Suprapubic skin (tissue), 4 donors: Measurements from ENCODE around the gene DDN. TPM values are rescaled to one million over a fixed set of nuclear protein-coding genes. Genes with fewer than 3 reads are reported as not detected.

ENCODE experiments used
- DNase-seq, 2 donors: peaks; one replicate each; pipeline ENCODE4 v3.0.0-alpha.2; 2019; ENCODE audit warnings: low spot score in 2 of 2
- H3K27ac ChIP-seq: fragments of 200-600 bp; sonication (generic); one replicate; pipeline ENCODE4 v1.5.1; 2019
- H3K27me3 ChIP-seq: fragments of 200-600 bp; sonication (generic); one replicate; pipeline ENCODE4 v1.5.1; 2019
- H3K36me3 ChIP-seq: fragments of 200-600 bp; sonication (generic); one replicate; pipeline ENCODE4 v1.5.1; 2019
- H3K4me1 ChIP-seq: fragments of 200-600 bp; sonication (generic); one replicate; pipeline ENCODE4 v1.5.1; 2019
- H3K4me3 ChIP-seq: fragments of 200-600 bp; sonication (generic); one replicate; pipeline ENCODE4 v1.5.1; 2019; ENCODE audit warnings: mild to moderate bottlenecking
- H3K9me3 ChIP-seq: fragments of 200-600 bp; sonication (generic); one replicate; pipeline ENCODE4 v1.5.1; 2019
- CTCF ChIP-seq, 2 donors: fragments of 200-600 bp in 1 of 2; fragments of 450-650 bp in 1 of 2; sonication (generic) in 1 of 2; IDR thresholded peaks; one replicate each; pipeline ENCODE4 v1.5.1; 2016 to 2019; ENCODE audit warnings: antibody characterized with exemption in 2 of 2, mild to moderate bottlenecking in 1 of 2, moderate library complexity in 1 of 2
- EP300 ChIP-seq: sonication (generic); formaldehyde crosslinking; IDR thresholded peaks from one replicate; pipeline ENCODE4 v1.6.1; 2017; ENCODE audit warnings: antibody characterized with exemption
- POLR2A ChIP-seq, 2 donors: fragments of 450-650 bp; IDR thresholded peaks; one replicate each; pipeline ENCODE4 v1.6.1; 2017; ENCODE audit warnings: antibody characterized with exemption in 2 of 2, mild to moderate bottlenecking in 2 of 2, moderate library complexity in 2 of 2
- POLR2AphosphoS5 ChIP-seq, 3 donors: sonication (generic); formaldehyde crosslinking; IDR thresholded peaks; one replicate each; pipeline ENCODE4 v1.6.1; 2017; ENCODE audit warnings: antibody characterized with exemption in 3 of 3
- WGBS: methylation state at CpG from one replicate; pipeline ENCODE4 v1.1.5; 2018; 5-methylcytosine and 5-hydroxymethylcytosine counted together
- total RNA-seq, 4 donors: library from RNA; depleted of rRNA; stranded (reverse); fragments of >200 nt; gene quantifications; one replicate each; pipeline ENCODE4 v1.1.0, GENCODE V29; 2016

DDN gene
- total RNA-seq, 4 donors from 2014 or later: 0.23 to 0.45 (median 0.24) TPM; not detected in 1

- Histone ChIP-seq H3K4me1 (no peaks in the 10 kb centered on the region), H3K4me3 (no peak overlapping the region), H3K27me3 (no peaks in the 10 kb centered on the region), H3K36me3 (peaks cover 98% of the 10 kb centered on the region), H3K9me3 (no peaks in the 10 kb centered on the region), H3K27ac (no peak overlapping the region)
- 85% methylated on average over 4 of the region's 4 CpGs for WGBS
- no peak for DNase-seq
- TF ChIP-seq CTCF (IDR thresholded peaks at IDR 0.05) (no peak), EP300 (no peak), POLR2AphosphoS5 (IDR thresholded peaks at IDR 0.05) (no peak), POLR2A (IDR thresholded peaks at IDR 0.05) (no peak)
Observed at GRCh38 chr12:49043241-49043640, 44.1 kb upstream of the DDN start.

DNA sequence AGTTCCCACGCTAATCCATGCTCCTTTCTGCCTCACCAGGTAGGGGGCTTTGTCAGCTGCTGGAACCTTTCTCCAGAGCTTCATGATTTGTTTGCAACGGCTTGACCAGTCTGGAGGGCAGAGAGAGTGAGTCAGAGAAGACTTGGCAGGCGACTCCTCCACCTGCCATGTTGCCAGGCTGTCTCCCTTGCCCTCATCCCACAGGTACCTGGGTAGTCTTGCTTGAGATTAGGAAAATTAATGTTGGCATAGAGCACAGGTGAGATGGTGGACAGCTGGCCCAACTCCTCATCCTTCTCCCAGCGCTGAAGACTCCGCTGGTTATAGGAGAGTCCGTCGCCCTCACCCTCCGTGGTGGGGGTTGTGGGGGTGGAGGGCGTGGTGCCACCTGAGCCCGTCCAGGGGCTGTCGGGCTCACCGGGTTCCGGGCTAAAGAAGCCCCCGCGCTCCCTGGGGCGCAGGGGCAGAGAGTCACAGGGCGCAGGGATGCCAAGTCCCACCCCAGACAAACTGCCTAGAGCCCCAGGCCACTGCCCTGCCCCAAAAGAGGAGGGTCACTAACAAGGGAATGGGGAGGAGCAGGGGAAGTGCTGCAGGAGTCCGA, 42.8 kb upstream of the DDN start:
- Histone ChIP-seq H3K4me3 (no peak overlapping the region), H3K27ac (no peak overlapping the region), H3K9me3 (no peaks in the 10 kb centered on the region), H3K27me3 (no peaks in the 10 kb centered on the region), H3K4me1 (no peaks in the 10 kb centered on the region), H3K36me3 (peaks cover 100% of the 10 kb centered on the region)
- TF ChIP-seq EP300 (no peak), POLR2A (IDR thresholded peaks at IDR 0.05) (no peak), CTCF (IDR thresholded peaks at IDR 0.05) (no peak), POLR2AphosphoS5 (IDR thresholded peaks at IDR 0.05) (no peak)
- 73% methylated on average over 10 of the region's 18 CpGs for WGBS
- no peak for DNase-seq

DNA sequence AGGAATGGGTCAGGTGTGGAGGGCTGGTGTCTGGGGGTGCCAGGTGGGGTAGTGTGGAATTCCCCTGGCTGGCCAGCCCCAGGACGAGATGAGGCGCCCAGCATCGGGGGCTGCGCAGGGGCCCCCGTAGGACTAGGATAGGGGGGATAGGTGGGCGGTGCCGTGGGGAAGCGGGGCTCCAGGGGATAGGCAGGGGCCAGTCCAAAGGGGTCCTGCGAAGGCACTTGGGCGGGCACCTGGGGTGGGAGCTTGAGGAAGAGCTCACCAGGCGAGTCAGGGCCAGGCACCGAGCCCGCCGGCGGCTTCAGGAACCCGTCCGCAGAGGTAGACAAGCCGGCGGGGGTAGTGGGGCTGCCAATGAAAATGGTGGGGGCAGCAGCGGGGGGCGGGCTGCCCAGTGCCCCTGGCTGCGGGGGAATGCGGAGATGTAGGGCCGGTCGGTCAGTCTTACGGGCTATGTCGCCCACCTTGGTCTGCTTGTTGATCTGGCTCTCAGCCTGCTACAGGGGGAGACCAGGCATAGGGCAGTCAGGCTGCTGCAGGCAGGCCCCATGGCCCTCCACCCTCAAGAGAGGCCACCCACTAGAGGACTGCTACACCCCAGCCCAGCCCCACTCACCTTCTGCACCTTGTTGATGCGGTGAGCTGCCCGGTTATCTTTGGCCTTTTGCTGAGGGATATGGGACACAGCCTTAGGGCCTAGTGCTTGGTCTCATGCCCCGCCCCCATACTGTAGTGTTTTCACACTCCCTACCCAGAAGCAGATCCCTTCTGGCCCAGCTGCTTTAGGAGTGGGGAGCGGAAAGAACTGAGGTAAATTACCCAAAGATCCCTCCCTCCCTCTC, 42.1 kb upstream of the DDN start:
- Histone ChIP-seq H3K27ac (no peak overlapping the region), H3K9me3 (no peaks in the 10 kb centered on the region), H3K4me3 (no peak overlapping the region), H3K27me3 (no peaks in the 10 kb centered on the region), H3K4me1 (no peaks in the 10 kb centered on the region), H3K36me3 (peaks cover 99% of the 10 kb centered on the region)
- no peak for DNase-seq
- 85% methylated on average over 22 of the region's 31 CpGs for WGBS
- TF ChIP-seq EP300 (no peak), POLR2AphosphoS5 (IDR thresholded peaks at IDR 0.05) (no peak), POLR2A (IDR thresholded peaks at IDR 0.05) (no peak), CTCF (IDR thresholded peaks at IDR 0.05) (no peak)

DNA sequence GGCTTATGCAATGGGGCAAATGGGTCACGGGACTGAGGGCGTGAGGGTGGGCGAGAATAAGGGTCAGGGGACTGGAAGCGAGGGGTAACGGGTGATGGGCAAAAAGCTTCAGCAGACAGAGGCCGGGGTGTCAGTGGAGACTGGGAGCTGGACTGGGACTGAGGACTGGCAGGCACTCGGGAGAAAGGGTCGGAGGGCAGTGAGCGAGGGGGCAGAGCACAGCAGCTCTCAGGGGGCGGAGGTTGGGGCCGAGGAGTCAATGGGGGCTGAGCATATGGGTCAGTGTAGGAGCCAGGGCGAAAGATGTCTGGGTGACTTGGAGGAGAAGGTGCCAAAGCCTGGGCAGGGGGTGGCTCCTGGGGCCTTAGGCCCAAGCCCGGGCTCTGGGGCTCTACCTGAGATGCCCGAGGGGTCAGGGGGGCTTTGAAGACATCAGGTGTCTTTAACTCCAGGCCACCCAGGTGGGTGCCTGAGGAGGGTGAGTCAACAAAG, 41.2 kb upstream of the DDN start:
- TF ChIP-seq POLR2AphosphoS5 (IDR thresholded peaks at IDR 0.05) (no peak), POLR2A (IDR thresholded peaks at IDR 0.05) (no peak)
- no peaks in the 10 kb centered on the region for H3K4me1 ChIP-seq
- whole genome bisulfite sequencing: 94% methylated on average over 14 of the region's 14 CpGs
- no peaks in the 10 kb centered on the region for H3K9me3 ChIP-seq
- H3K27me3 ChIP-seq: no peaks in the 10 kb centered on the region
- peaks cover 94% of the 10 kb centered on the region for H3K36me3 ChIP-seq
- DNase-seq: no peak
- H3K4me3 ChIP-seq: no peak overlapping the region
- no peak overlapping the region for H3K27ac ChIP-seq

GRCh38 chr12:49039421-49040363, 40.5 kb upstream of the DDN start:
- peaks cover 94% of the 10 kb centered on the region for H3K36me3 ChIP-seq
- no peak for DNase-seq
- H3K4me1 ChIP-seq: no peaks in the 10 kb centered on the region
- TF ChIP-seq POLR2AphosphoS5 (IDR thresholded peaks at IDR 0.05) (no peak), EP300 (no peak), POLR2A (IDR thresholded peaks at IDR 0.05) (no peak), CTCF (IDR thresholded peaks at IDR 0.05) (no peak)
- no peaks in the 10 kb centered on the region for H3K9me3 ChIP-seq
- no peak overlapping the region for H3K27ac ChIP-seq
- H3K4me3 ChIP-seq: no peak overlapping the region
- WGBS: 92% methylated on average over 30 of the region's 30 CpGs
- no peaks in the 10 kb centered on the region for H3K27me3 ChIP-seq
